GM18526 (cell line): Measurements from ENCODE around the gene TFCP2.

Source experiments
- POLR2A ChIP-seq: IDR thresholded peaks from 3 replicates; pipeline ENCODE4 v1.6.1; 2011; ENCODE audit not compliant: insufficient read length; ENCODE audit errors: extremely low read depth

TFCP2 gene

GRCh38 chr12:51082561-51083125 lies 90.3 kb downstream of the TFCP2 start:
- TF ChIP-seq POLR2A, result no peak

DNA sequence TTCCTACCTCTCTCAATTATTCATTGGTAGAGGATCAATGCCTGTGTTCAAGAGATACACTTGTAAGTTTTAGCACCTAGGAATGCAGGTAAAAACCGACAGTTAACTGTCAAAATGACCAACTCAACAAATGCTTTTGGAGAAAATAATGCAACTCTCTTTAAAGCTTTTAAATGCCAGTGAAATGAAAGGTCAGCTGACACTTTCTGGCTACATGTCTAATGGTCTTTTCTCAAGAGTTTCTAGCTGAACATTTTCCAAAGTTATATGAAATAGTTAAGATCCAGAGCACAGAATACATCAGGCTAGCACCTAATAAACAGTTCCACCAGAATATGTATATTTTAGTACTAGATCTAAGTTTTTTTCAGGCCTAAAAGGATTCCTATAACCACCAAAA lies 91.5 kb downstream of the TFCP2 start:
- TF ChIP-seq POLR2A, result no peak

GRCh38 chr12:51080136-51080535 lies 92.8 kb downstream of the TFCP2 start:
- no peak for TF ChIP-seq POLR2A

- TF ChIP-seq POLR2A, result no peak
These were observed 95.0 kb downstream of the TFCP2 start for GRCh38 chr12:51077930-51078329.

DNA sequence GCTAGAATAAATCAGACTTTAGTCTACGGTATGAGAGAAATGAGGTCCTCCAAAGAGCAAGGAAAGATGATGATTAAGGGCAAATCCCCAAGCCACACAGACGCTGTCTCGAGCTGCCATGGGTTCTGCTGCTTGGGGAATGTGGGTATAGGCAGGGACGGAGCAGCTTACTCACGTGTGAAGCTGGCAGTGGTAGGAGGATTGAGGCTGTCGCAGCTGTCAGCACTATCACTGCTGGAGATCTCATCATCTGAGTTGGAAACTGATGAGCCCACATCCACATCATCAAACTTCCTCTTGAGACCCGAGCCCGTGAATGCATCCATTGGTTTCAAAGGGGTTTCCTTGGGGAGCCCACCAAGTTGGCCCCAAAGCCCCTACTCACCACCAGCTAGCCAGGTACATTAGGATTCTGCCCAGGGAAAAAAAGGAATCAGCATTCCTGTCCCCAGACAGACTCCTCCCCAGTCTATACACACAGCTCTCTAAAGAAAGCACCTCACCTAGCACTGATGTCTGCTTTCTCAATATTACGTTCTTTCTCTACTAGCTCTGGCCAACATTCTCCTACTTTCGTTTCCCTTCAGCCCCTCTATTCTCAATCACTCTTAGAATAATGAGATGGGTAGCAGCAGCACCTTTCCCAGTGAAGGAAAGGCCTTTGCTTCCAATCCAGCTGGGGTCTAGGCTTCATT lies 96.6 kb downstream of the TFCP2 start:
- TF ChIP-seq POLR2A, result no peak

DNA sequence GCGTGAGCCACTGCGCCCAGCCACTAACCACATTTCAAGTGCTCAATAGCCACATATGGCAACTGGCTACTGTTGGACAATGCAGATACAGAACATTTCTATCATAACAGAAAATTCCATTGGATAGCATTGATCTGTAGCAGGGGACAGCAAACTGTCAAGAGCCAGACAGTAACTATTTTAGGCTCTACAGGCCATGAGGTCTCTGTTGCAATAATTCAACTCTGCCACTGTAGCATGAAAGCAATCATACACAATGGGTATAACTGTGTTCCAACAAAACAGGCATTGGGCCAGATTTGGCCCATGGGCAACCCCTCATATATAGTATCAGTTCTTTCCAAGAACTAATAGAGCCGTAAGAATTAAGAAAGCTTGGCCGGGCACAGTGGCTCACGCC lies 97.5 kb downstream of the TFCP2 start:
- TF ChIP-seq POLR2A, result no peak

GRCh38 chr12:51071663-51072062 lies 101.3 kb downstream of the TFCP2 start:
- no peak for TF ChIP-seq POLR2A

DNA sequence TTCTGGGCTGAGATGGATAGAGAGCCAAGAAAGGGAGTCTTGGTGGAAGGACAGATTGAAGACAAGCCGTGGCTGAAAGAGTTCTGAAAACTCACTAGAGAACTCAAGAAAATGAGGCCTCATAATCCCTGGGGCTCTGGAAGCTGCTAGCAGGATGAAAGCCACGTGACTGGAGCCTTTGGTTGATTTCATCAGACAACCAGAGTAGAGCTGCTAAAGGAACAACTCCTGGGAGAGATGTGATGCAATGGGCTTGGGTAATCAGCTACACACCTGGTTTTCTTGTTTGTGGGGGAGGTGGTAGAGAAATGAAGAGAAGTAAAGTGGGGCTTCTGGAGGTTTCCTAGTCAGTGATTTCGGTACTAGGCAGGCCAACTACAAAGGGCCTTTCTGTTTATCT lies 102.9 kb downstream of the TFCP2 start:
- TF ChIP-seq POLR2A, result no peak

GRCh38 chr12:51067771-51068170 lies 105.2 kb downstream of the TFCP2 start:
- no peak for TF ChIP-seq POLR2A

- no peak for TF ChIP-seq POLR2A
These were observed 105.7 kb downstream of the TFCP2 start for GRCh38 chr12:51067229-51067628.

- no peak for TF ChIP-seq POLR2A
These were observed 107.4 kb downstream of the TFCP2 start for GRCh38 chr12:51065530-51065929.

- no peak for TF ChIP-seq POLR2A
These were observed 110.1 kb downstream of the TFCP2 start for GRCh38 chr12:51062631-51063397.

- no peak for TF ChIP-seq POLR2A
These were observed 113.8 kb downstream of the TFCP2 start for GRCh38 chr12:51059086-51059485.

DNA sequence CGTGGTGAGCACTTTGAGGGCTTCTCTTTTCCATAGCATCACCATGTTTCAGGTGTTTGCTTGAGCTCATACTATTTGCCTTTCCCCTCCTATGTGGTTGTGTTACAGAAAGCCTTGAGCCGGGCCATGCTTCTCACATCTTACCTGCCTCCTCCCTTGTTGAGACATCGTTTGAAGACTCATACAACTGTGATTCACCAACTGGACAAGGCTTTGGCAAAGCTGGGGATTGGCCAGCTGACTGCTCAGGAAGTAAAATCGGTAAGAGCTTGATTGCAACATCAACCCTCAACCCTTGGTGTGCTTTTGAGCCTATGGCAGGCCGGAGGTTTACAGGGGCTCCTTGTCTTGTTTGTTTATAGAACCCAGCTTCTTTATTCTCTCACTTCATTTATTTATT lies 116.7 kb downstream of the TFCP2 start:
- TF ChIP-seq POLR2A, result no peak

- TF ChIP-seq POLR2A, result no peak
These were observed 117.9 kb downstream of the TFCP2 start for GRCh38 chr12:51055060-51055459.

GRCh38 chr12:51051787-51052186 lies 121.1 kb downstream of the TFCP2 start:
- TF ChIP-seq POLR2A, result no peak
